Retinal pigment epithelial cell (primary cell): ENCODE measurements around the gene DNAJC7.

Experiments
- DNase-seq: peaks from one replicate; pipeline ENCODE4 v3.0.0-alpha.2; 2010; ENCODE audit warnings: low read depth
- H3K4me3 ChIP-seq: 2 replicates; pipeline ENCODE4 v1.5.1; 2011; ENCODE audit warnings: mild to moderate bottlenecking, low read length, control low read depth, moderate library complexity
- TF ChIP-seq, protein P1 (sequence below): conservative IDR thresholded peaks from 2 replicates; pipeline ENCODE4 v1.5.1; 2011; ENCODE audit warnings: low read depth, low read length, control low read depth, inconsistent platforms

The DNAJC7 gene

DNA sequence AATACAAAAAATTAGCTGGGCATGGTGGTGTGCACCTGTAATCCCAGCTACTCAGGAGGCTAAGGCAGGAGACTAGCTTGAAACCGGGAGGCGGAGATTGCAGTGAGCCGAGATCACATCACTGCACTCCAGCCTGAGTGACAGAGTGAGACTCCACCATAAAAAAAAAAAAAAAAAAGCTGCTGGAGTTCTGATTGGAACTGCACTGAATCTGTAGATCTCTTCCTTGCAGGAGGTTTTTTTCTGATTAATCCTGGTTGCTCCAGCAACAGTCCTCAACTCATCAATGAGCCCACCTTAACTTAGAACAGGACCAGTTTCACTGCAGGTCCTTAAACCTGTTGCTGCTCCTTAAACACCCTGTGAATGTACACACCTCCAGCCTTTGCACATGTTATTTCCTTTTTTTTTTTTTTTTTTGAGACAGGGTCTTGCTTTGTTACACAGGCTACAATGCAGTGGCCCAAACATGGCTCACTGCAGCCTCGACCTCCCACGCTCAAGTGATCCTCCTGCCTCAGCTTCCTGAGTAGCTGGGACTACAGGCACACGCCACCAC, 88.5 kb downstream of the DNAJC7 start:
- no peak for DNase-seq
- TF ChIP-seq, protein P1, sequence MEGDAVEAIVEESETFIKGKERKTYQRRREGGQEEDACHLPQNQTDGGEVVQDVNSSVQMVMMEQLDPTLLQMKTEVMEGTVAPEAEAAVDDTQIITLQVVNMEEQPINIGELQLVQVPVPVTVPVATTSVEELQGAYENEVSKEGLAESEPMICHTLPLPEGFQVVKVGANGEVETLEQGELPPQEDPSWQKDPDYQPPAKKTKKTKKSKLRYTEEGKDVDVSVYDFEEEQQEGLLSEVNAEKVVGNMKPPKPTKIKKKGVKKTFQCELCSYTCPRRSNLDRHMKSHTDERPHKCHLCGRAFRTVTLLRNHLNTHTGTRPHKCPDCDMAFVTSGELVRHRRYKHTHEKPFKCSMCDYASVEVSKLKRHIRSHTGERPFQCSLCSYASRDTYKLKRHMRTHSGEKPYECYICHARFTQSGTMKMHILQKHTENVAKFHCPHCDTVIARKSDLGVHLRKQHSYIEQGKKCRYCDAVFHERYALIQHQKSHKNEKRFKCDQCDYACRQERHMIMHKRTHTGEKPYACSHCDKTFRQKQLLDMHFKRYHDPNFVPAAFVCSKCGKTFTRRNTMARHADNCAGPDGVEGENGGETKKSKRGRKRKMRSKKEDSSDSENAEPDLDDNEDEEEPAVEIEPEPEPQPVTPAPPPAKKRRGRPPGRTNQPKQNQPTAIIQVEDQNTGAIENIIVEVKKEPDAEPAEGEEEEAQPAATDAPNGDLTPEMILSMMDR = no peak
- no peak overlapping the region for H3K4me3 ChIP-seq
